Transverse colon (tissue), 4 donors: Measurements from ENCODE around the gene NFIA. TPM values are rescaled to one million over a fixed set of nuclear protein-coding genes. Genes with fewer than 3 reads are reported as not detected.
A peak's percentile ranks its signal among the peaks of the same experiment; 100 is the strongest.

Experiments used
- DNase-seq: peaks from one replicate; pipeline ENCODE4 v3.0.0-alpha.2; 2019
- H3K27ac ChIP-seq, 4 donors: fragments of 200-600 bp; sonication (generic); 2 replicates each; pipeline ENCODE4 v1.5.1; 2016 to 2018; ENCODE audit warnings: inconsistent platforms in 4 of 4
- H3K27me3 ChIP-seq: fragments of 200-600 bp; sonication (generic); 2 replicates; pipeline ENCODE4 v1.5.1; 2017; ENCODE audit warnings: inconsistent platforms
- H3K36me3 ChIP-seq, 4 donors: fragments of 200-600 bp; sonication (generic); 2 replicates each; pipeline ENCODE4 v1.5.1; 2017 to 2019; ENCODE audit warnings: inconsistent platforms in 4 of 4
- H3K4me1 ChIP-seq, 4 donors: fragments of 200-600 bp; sonication (generic); 2 replicates each; pipeline ENCODE4 v1.5.1; 2017 to 2020; ENCODE audit warnings: inconsistent platforms in 4 of 4
- H3K4me3 ChIP-seq, 4 donors: fragments of 200-600 bp; sonication (generic); 1 replicate in 1 of 4; 2 replicates in 3 of 4; pipeline versions ENCODE4 v1.5.1 to v1.6.1; 2017 to 2019; ENCODE audit warnings: inconsistent platforms in 4 of 4
- H3K9me3 ChIP-seq, 2 donors: fragments of 200-600 bp; sonication (generic); 2 replicates each; pipeline ENCODE4 v1.5.1; 2017 to 2019; ENCODE audit warnings: inconsistent platforms in 2 of 2
- CTCF ChIP-seq, 5 experiments: fragments of 200-600 bp in 3 of 5; fragments of 450-650 bp in 2 of 5; sonication (generic) in 3 of 5; IDR thresholded peaks; 1 replicate in 2 of 5; 2 replicates in 3 of 5; pipeline ENCODE4 v1.5.1; 2016 to 2017; ENCODE audit warnings: antibody characterized with exemption in 5 of 5, inconsistent platforms in 3 of 5, mild to moderate bottlenecking in 2 of 5, moderate library complexity in 1 of 5
- EP300 ChIP-seq: sonication (generic); formaldehyde crosslinking; IDR thresholded peaks from one replicate; pipeline ENCODE4 v1.6.1; 2017; ENCODE audit warnings: antibody characterized with exemption, low read depth
- POLR2A ChIP-seq: fragments of 450-650 bp; IDR thresholded peaks from one replicate; pipeline ENCODE4 v1.6.1; 2016; ENCODE audit warnings: antibody characterized with exemption, mild to moderate bottlenecking, moderate library complexity
- POLR2AphosphoS5 ChIP-seq, 3 donors: sonication (generic); formaldehyde crosslinking; IDR thresholded peaks; one replicate each; pipeline ENCODE4 v1.6.1; 2016; ENCODE audit warnings: antibody characterized with exemption in 3 of 3
- WGBS, 2 donors: methylation state at CpG; one replicate each; pipeline ENCODE4 v1.1.5; 2018; ENCODE audit warnings: low coverage in 1 of 2; 5-methylcytosine and 5-hydroxymethylcytosine counted together
- in situ Hi-C, 4 donors: fragments of 200-750 bp; cut with MboI; loops; one replicate each; pipeline versions ENCODE4 v1.15.0 to v1.15.1; 2017; ENCODE audit warnings: low sequenced_read_pairs in 3 of 4, low pct_ligation_motif_present in 1 of 4, low pct_unique_long_range_greater_than_20kb in 1 of 4
- intact Hi-C: fragments of 100-400 bp; cut with DNase I; formaldehyde crosslinking; loops from one replicate; pipeline ENCODE4 v1.15.1; 2023; ENCODE audit warnings: low total_unique reads
- total RNA-seq, 4 donors: library from RNA; depleted of rRNA; stranded (reverse); fragments of >200 nt; gene quantifications; one replicate each; pipeline ENCODE4 v1.1.0, GENCODE V29; 2016

NFIA gene
- total RNA-seq, 4 donors from 2014 or later: 17.3 to 37.2 (median 29.8) TPM

- intact Hi-C loops (no loop called here), in situ Hi-C loops (loop anchor here in 1 of 4 donors (25.0 kb wide), 1 partner anchor 399 kb away; no protein-coding TSS in a partner anchor)
- no peaks in the 10 kb centered on the region for H3K27me3 ChIP-seq
- peak overlapping the region in 1 of 4 donors; percentile 28 for H3K27ac ChIP-seq
- no peak for DNase-seq
- H3K9me3 ChIP-seq: no peaks in the 10 kb centered on the region
- no peaks in the 10 kb centered on the region for H3K4me1 ChIP-seq
- H3K36me3 ChIP-seq: no peaks in the 10 kb centered on the region
- WGBS, 2 donors: 68 to 89% methylated on average over 1 to 3 of the region's 3 CpGs
- no peak overlapping the region for H3K4me3 ChIP-seq
- TF ChIP-seq CTCF (IDR thresholded peaks at IDR 0.05): no peak
- no peak for TF ChIP-seq POLR2A
- no peak for TF ChIP-seq POLR2AphosphoS5 (IDR thresholded peaks at IDR 0.05)
- TF ChIP-seq EP300: no peak
Observed at GRCh38 chr1:61436016-61436415, 353.7 kb downstream of the NFIA start.

GRCh38 chr1:61436491-61437120, 354.2 kb downstream of the NFIA start:
- intact Hi-C loops (no loop called here), in situ Hi-C loops (loop anchor here in 1 of 4 donors (25.0 kb wide), 1 partner anchor 399 kb away; no protein-coding TSS in a partner anchor)
- WGBS, 2 donors: 80 to 90% methylated on average over 2 to 5 of the region's 5 CpGs
- no peaks in the 10 kb centered on the region for H3K4me1 ChIP-seq
- TF ChIP-seq EP300: no peak
- TF ChIP-seq POLR2AphosphoS5 (IDR thresholded peaks at IDR 0.05): no peak
- TF ChIP-seq POLR2A: no peak
- no peak for TF ChIP-seq CTCF (IDR thresholded peaks at IDR 0.05)
- H3K27ac ChIP-seq: peak overlapping the region in 1 of 4 donors; percentile 28
- no peak for DNase-seq
- no peaks in the 10 kb centered on the region for H3K27me3 ChIP-seq
- H3K9me3 ChIP-seq: no peaks in the 10 kb centered on the region
- H3K36me3 ChIP-seq: no peaks in the 10 kb centered on the region
- no peak overlapping the region for H3K4me3 ChIP-seq

- no peak overlapping the region for H3K4me3 ChIP-seq
- 79 to 83% methylated on average over 5 to 8 of the region's 8 CpGs for WGBS, 2 donors
- in situ Hi-C loops: loop anchor here in 1 of 4 donors (25.0 kb wide), 1 partner anchor 402 kb away; no protein-coding TSS in a partner anchor
- DNase-seq: no peak
- no peak overlapping the region for H3K27ac ChIP-seq
- H3K9me3 ChIP-seq: no peaks in the 10 kb centered on the region
- TF ChIP-seq EP300 (no peak), POLR2A (no peak), POLR2AphosphoS5 (IDR thresholded peaks at IDR 0.05) (no peak), CTCF (IDR thresholded peaks at IDR 0.05) (no peak)
- H3K4me1 ChIP-seq: peaks cover 7 to 16% (median 9%) of the 10 kb centered on the region in 4 donors
- intact Hi-C loops: no loop called here
- H3K27me3 ChIP-seq: no peaks in the 10 kb centered on the region
- H3K36me3 ChIP-seq: no peaks in the 10 kb centered on the region
Observed at GRCh38 chr1:61439234-61439633, 356.9 kb downstream of the NFIA start.

- Histone ChIP-seq H3K27ac (no peak overlapping the region), H3K27me3 (no peaks in the 10 kb centered on the region), H3K9me3 (no peaks in the 10 kb centered on the region), H3K36me3 (no peaks in the 10 kb centered on the region), H3K4me3 (no peak overlapping the region), H3K4me1 (peaks cover 18 to 41% (median 29%) of the 10 kb centered on the region in 4 donors)
- intact Hi-C loops: loop anchor here (10.0 kb wide), 1 partner anchor 467 kb away; no protein-coding TSS in a partner anchor
- 84 to 100% methylated on average over 2 to 11 of the region's 11 CpGs for whole genome bisulfite sequencing, 2 donors
- TF ChIP-seq POLR2A: no peak
- TF ChIP-seq EP300: no peak
- TF ChIP-seq CTCF (IDR thresholded peaks at IDR 0.05): no peak
- no peak for TF ChIP-seq POLR2AphosphoS5 (IDR thresholded peaks at IDR 0.05)
- in situ Hi-C loops: loop anchor here in 3 of 4 donors (10.0 to 25.0 kb wide), 2 partner anchors 387 to 404 kb away; no protein-coding TSS in a partner anchor
- no peak for DNase-seq
Observed at GRCh38 chr1:61441723-61442262, 359.4 kb downstream of the NFIA start.
